ENCODE results near the gene TTI1. TPM values are rescaled to one million over a fixed set of nuclear protein-coding genes. Genes with fewer than 3 reads are reported as not detected.

TTI1 gene
- total RNA-seq, 1 experiment from 2014 or later = 37.4 TPM

GRCh38 chr20:37992802-37993409, 40.4 kb downstream of the TTI1 start:
- Histone ChIP-seq H3K4me1 (ENCODE audit: insufficient read depth, low read length) (no peaks in the 10 kb centered on the region), H2BK12ac (ENCODE audit: insufficient read length, low read depth, low read length) (no peak overlapping the region), H3K56ac (ENCODE audit: insufficient read length, low read depth, low read length) (no peak overlapping the region), H3K27me3 (ENCODE audit: insufficient read depth, low read length) (no peaks in the 10 kb centered on the region), H4K5ac (ENCODE audit: insufficient read length, low read depth, low read length) (no peak overlapping the region), H3K18ac (ENCODE audit: insufficient read length, low read depth, low read length) (no peak overlapping the region), H2BK120ac (ENCODE audit: low read depth, low read length, poor library complexity, severe bottlenecking) (no peak overlapping the region), H3K4ac (ENCODE audit: low read depth, low read length) (no peak overlapping the region), H2AFZ (ENCODE audit: low read length) (no peak overlapping the region), H2BK5ac (ENCODE audit: insufficient read length, low read length) (no peak overlapping the region), H3K23ac (ENCODE audit: insufficient read length, low read depth, low read length) (no peak overlapping the region), H4K8ac (replicated peaks; ENCODE audit: insufficient read length, low read depth, low read length) (no peak overlapping the region), H3K14ac (ENCODE audit: insufficient read depth, low read length) (no peak overlapping the region), H3K79me2 (ENCODE audit: insufficient read depth, low read length) (no peaks in the 10 kb centered on the region), H4K20me1 (ENCODE audit: control insufficient read depth, insufficient read depth, insufficient read length) (no peaks in the 10 kb centered on the region), H2BK20ac (ENCODE audit: low read depth, low read length, poor library complexity, severe bottlenecking) (no peak overlapping the region), H3K9me3 (ENCODE audit: control insufficient read depth, low read depth, low read length) (no peaks in the 10 kb centered on the region), H3T11ph (ENCODE audit: low read length) (no peak overlapping the region), H3K79me1 (ENCODE audit: insufficient read depth, low read depth, low read length, poor library complexity, severe bottlenecking) (no peaks in the 10 kb centered on the region), H3K4me2 (ENCODE audit: insufficient read depth, insufficient read length, low read length) (no peak overlapping the region), H2AK5ac (ENCODE audit: insufficient read length, low read length) (no peak overlapping the region), H2BK15ac (ENCODE audit: low read depth, low read length) (no peak overlapping the region), H3K9ac (ENCODE audit: extremely low read depth, insufficient read length, low read length) (no peak overlapping the region), H3K23me2 (ENCODE audit: insufficient read length, low read depth, low read length, poor library complexity, severe bottlenecking) (no peaks in the 10 kb centered on the region), H4K91ac (ENCODE audit: insufficient read length, low read depth, low read length) (no peak overlapping the region), H3K27ac (ENCODE audit: insufficient read length, low read depth, low read length) (no peak overlapping the region)
- TF ChIP-seq CTCF (conservative IDR thresholded peaks at IDR 0.05) = peak; percentile 84
- Mint-ChIP-seq H3K27me3 (ENCODE audit: low read depth) (no peaks in the 10 kb centered on the region), H3K9me3 (no peaks in the 10 kb centered on the region), H3K4me3 (no peak overlapping the region), H3K4me1 (peaks cover 4 to 14% of the 10 kb centered on the region in 2 experiments), H3K27ac (0 out of 7 replicates have a peak overlapping the region, but pooled peaks of 1 of the 3 experiments have one; percentile 14), H3K36me3 (ENCODE audit: insufficient read depth in 1 of 3, low read depth in 3 of 3) (peaks cover 23 to 64% (median 62%) of the 10 kb centered on the region in 3 experiments; a peak in 6 of 7 replicates)
- no CpG with 5 or more reads among the region's 5 CpGs for WGBS (ENCODE audit: extremely low coverage, insufficient read length, low lambda C conversion rate)
- DNase-seq = no peak

Data from H9 (cell line).